ENCODE results near the gene TRIM71.
"Not testable (repeated sequence)": the region's sequence is repeated elsewhere in the genome, so short reads cannot be mapped to it uniquely, and the experiment has no call there.

The TRIM71 gene

DNA sequence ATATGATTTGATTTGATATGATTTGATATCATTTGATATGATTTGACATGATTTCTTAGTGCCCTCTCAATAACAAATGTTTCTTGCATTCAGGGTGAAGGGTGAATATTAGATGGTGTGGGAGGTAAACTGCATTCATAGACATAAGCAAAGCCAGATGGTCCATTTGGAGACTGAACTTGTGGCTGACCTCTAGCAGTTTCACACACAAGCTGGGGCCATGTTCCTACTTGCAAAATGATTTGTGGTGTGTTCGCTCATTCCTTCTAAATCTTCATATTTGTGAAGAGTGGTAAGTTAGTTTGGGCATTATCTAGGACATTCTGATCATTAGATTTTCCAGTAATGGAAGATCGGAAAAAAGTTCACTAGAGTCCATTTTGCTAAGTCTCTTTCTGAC, 93.2 kb downstream of the TRIM71 start:
- H3K4me3 ChIP-seq (ENCODE audit: low read depth, low read length) = no peak overlapping the region
- no peak for DNase-seq

DNA sequence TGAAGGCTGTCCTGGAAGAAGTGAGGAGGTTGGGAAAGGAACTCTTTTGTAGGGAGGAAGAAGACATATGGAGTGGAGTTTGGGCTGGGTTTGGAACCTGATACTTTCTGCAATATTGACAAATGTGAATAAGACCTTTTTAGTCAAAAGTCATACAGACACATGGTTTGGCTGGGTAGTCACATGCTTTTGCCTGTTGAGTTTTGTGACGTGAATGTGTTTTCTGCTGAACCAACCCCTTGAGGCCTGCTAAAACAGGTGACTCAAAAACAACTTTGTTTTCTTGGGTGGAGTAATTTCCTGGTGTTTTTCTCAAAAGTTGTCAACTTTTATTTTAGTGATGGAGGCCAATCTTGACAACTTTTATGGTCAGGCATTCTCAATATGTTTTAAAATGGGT, 94.2 kb downstream of the TRIM71 start:
- no peak for DNase-seq
- TF ChIP-seq, protein P1, sequence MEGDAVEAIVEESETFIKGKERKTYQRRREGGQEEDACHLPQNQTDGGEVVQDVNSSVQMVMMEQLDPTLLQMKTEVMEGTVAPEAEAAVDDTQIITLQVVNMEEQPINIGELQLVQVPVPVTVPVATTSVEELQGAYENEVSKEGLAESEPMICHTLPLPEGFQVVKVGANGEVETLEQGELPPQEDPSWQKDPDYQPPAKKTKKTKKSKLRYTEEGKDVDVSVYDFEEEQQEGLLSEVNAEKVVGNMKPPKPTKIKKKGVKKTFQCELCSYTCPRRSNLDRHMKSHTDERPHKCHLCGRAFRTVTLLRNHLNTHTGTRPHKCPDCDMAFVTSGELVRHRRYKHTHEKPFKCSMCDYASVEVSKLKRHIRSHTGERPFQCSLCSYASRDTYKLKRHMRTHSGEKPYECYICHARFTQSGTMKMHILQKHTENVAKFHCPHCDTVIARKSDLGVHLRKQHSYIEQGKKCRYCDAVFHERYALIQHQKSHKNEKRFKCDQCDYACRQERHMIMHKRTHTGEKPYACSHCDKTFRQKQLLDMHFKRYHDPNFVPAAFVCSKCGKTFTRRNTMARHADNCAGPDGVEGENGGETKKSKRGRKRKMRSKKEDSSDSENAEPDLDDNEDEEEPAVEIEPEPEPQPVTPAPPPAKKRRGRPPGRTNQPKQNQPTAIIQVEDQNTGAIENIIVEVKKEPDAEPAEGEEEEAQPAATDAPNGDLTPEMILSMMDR (IDR thresholded peaks at IDR 0.05; ENCODE audit: low read depth, low read length) = no peak
- Histone ChIP-seq H3K36me3 (no peaks in the 10 kb centered on the region), H3K4me1 (no peaks in the 10 kb centered on the region), H3K4me3 (ENCODE audit: low read depth, low read length) (no peak overlapping the region), H3K27me3 (no peaks in the 10 kb centered on the region), H3K9me3 (no peaks in the 10 kb centered on the region)

More for the DNA sequence above, 93.2 kb downstream of the TRIM71 start:
- Histone ChIP-seq H3K4me1 (no peaks in the 10 kb centered on the region), H3K9me3 (no peaks in the 10 kb centered on the region), H3K36me3 (no peaks in the 10 kb centered on the region), H3K27me3 (no peaks in the 10 kb centered on the region)
- TF ChIP-seq, protein P1 (IDR thresholded peaks at IDR 0.05; ENCODE audit: low read depth, low read length) = no peak

DNA sequence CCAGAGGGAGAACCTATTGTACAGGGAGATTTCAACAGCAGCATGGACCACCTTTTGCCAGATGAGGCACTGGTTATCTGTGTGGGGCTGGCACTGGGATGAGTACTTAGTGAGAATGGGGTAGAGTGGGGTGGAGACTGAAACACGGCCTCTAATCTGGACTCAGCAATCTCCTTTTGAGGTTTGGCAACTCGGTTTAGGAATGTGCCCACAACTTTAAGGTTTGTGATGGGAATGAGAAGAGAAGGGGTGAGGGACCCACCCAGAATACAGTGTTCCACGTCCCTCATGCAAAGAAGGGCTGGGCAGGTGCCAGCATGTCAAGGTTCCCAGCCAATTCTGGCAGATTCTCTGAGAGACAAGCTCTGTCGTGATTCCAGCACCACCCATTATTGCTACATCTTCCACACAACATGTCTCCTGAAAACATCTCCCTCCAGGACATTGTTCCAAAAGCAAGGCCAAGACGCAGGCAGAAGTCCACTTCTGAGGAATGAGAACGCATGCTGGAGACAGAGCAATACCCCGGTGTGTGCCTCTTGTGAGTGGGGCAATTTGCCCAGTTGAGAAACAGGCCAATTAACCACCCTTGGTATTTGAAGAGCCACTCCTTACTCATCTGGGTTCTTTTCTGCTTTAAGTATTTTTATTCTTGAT, 96.1 kb downstream of the TRIM71 start:
- TF ChIP-seq, protein P1 (IDR thresholded peaks at IDR 0.05; ENCODE audit: low read depth, low read length) = no peak
- no peak for DNase-seq
- Histone ChIP-seq H3K36me3 (no peaks in the 10 kb centered on the region), H3K27me3 (no peaks in the 10 kb centered on the region), H3K9me3 (no peaks in the 10 kb centered on the region), H3K4me1 (no peaks in the 10 kb centered on the region), H3K4me3 (ENCODE audit: low read depth, low read length) (no peak overlapping the region)

DNA sequence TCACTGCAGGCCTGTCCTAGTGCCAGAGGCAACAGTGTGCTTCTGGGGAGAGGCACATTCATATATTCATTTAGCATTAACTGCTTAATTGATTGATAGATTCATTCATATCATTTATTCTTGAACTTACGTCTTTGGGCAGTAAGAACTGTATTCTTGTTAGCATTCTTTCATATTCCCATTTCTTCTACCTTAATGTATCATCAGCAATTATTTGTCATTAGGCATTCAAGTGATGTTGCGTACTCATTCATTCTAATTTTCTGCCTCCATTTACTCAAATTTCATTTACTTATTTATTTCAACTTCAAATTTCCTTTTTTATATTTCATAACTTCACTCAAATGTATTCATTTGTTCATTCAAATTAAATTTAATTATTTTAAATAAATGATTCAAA, 102.1 kb downstream of the TRIM71 start:
- H3K36me3 ChIP-seq = no peaks in the 10 kb centered on the region
- no peak overlapping the region for H3K4me3 ChIP-seq (ENCODE audit: low read depth, low read length)
- no peaks in the 10 kb centered on the region for H3K4me1 ChIP-seq
- H3K9me3 ChIP-seq = no peaks in the 10 kb centered on the region
- TF ChIP-seq, protein P1 (IDR thresholded peaks at IDR 0.05; ENCODE audit: low read depth, low read length) = no peak
- no peaks in the 10 kb centered on the region for H3K27me3 ChIP-seq
- DNase-seq = no peak

- TF ChIP-seq, protein P1 (IDR thresholded peaks at IDR 0.05; ENCODE audit: low read depth, low read length) = no peak
Observed at GRCh38 chr3:32922078-32922477, 104.3 kb downstream of the TRIM71 start.

DNA sequence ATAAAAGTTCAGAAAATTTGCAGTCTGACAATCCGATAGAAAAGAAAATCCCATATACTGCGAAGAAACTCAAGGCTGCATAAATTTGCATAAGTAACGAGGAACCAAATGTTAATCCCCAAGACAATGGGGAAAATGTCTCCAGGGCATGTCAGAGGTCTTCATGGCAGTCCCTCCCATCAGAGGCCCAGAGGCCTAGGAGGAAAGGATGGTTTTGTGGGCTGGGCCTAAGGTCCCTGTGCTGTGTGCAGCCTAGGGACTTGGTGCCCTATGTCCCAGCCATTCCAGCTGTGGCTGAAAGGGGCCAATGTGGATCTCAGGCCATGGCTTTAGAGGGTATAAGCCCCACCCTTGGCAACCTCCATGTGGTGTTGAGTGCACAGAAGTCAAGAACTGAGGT, 112.4 kb downstream of the TRIM71 start:
- no peak for DNase-seq
- H3K9me3 ChIP-seq = no peaks in the 10 kb centered on the region
- TF ChIP-seq, protein P1 (IDR thresholded peaks at IDR 0.05; ENCODE audit: low read depth, low read length) = no peak

More at GRCh38 chr3:32922078-32922477, 104.3 kb downstream of the TRIM71 start:
- Histone ChIP-seq H3K36me3 (no peaks in the 10 kb centered on the region), H3K4me3 (ENCODE audit: low read depth, low read length) (no peak overlapping the region), H3K9me3 (no peaks in the 10 kb centered on the region), H3K27me3 (no peaks in the 10 kb centered on the region), H3K4me1 (no peaks in the 10 kb centered on the region)
- no peak for DNase-seq

DNA sequence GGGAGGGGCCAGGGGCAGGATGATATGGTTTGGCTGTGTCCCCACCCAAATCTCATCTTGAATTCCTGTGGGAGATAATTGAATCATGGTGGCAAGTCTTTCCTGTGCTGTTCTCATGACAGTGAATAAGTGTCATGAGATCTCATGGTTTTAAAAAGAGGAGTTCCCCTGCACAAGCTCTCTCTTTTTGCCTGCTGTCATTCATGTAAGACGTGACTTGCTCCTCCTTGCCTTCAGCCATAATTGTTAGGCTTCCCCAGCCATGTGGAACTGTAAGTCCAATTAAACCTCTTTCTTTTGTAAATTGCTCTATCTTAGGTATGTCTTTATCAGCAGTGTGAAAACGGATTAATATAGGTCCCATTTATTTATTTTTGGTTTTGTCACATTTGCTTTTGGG, 113.5 kb downstream of the TRIM71 start:
- H3K36me3 ChIP-seq; H3K4me3 ChIP-seq (ENCODE audit: low read depth, low read length); DNase-seq; H3K27me3 ChIP-seq; H3K9me3 ChIP-seq; H3K4me1 ChIP-seq: not testable (repeated sequence)

More for the DNA sequence above, 112.4 kb downstream of the TRIM71 start:
- H3K27me3 ChIP-seq = no peaks in the 10 kb centered on the region
- no peaks in the 10 kb centered on the region for H3K4me1 ChIP-seq
- H3K36me3 ChIP-seq = no peaks in the 10 kb centered on the region
- H3K4me3 ChIP-seq (ENCODE audit: low read depth, low read length) = no peak overlapping the region

Data from BE2C (cell line).